Osteoblast (primary cell): ENCODE data around the gene SERPINE3. TPM values are rescaled to one million over a fixed set of nuclear protein-coding genes. Genes with fewer than 3 reads are reported as not detected.

Experiments
- DNase-seq: peaks from one replicate; pipeline ENCODE4 v3.0.0; 2011; ENCODE audit warnings: low spot score, mixed read lengths; ENCODE audit not compliant: insufficient read length; ENCODE audit errors: missing footprints
- H2AFZ ChIP-seq: 2 replicates; pipeline ENCODE4 v1.6.0; 2011; ENCODE audit warnings: mild to moderate bottlenecking, low read length
- H3K27ac ChIP-seq: 2 replicates; pipeline ENCODE4 v1.5.1; 2011; ENCODE audit warnings: mild to moderate bottlenecking, low read depth, low read length, moderate library complexity
- H3K27me3 ChIP-seq: 2 replicates; pipeline ENCODE4 v1.6.0; 2012; ENCODE audit warnings: mild to moderate bottlenecking, control low read depth, inconsistent platforms, low read length, moderate library complexity; ENCODE audit not compliant: insufficient read depth
- H3K36me3 ChIP-seq: 2 replicates; pipeline ENCODE4 v1.5.1; 2011; ENCODE audit warnings: mild to moderate bottlenecking, low read length, control low read depth, moderate library complexity; ENCODE audit not compliant: insufficient read depth
- H3K4me1 ChIP-seq: 2 replicates; pipeline ENCODE4 v1.5.1; 2011; ENCODE audit warnings: mild to moderate bottlenecking, low read length, control low read depth, moderate library complexity; ENCODE audit not compliant: insufficient read depth
- H3K4me2 ChIP-seq: 2 replicates; pipeline ENCODE4 v1.6.0; 2011; ENCODE audit warnings: mild to moderate bottlenecking, low read length; ENCODE audit not compliant: insufficient read depth
- H3K4me3 ChIP-seq: fragments of 200-600 bp; sonication (generic); 3 replicates; pipeline ENCODE4 v1.5.1; 2012; ENCODE audit warnings: mild to moderate bottlenecking, low read length, inconsistent platforms; ENCODE audit not compliant: insufficient read depth
- H3K79me2 ChIP-seq: 2 replicates; pipeline ENCODE4 v1.6.0; 2012; ENCODE audit warnings: mild to moderate bottlenecking, low read length, control low read depth, inconsistent platforms; ENCODE audit not compliant: insufficient read depth
- H3K9me3 ChIP-seq: 2 replicates; pipeline ENCODE4 v1.5.1; 2011; ENCODE audit warnings: low read depth, low read length, control low read depth
- H4K20me1 ChIP-seq: 2 replicates; pipeline ENCODE4 v1.6.0; 2012; ENCODE audit warnings: mild to moderate bottlenecking, low read length, control low read depth; ENCODE audit not compliant: insufficient read depth
- total RNA-seq: library from RNA; depleted of rRNA; stranded (reverse); fragments of >200 nt; gene quantifications from 2 replicates; pipeline ENCODE4 v1.2.3, GENCODE V29; 2012
- TF ChIP-seq, protein P1 (sequence below): IDR thresholded peaks from 2 replicates; pipeline ENCODE4 v1.5.1; 2011; ENCODE audit warnings: mild to moderate bottlenecking, low read depth, low read length, moderate library complexity; ENCODE audit errors: extremely low read depth

SERPINE3 gene
- total RNA-seq, 1 donor = not detected

DNA sequence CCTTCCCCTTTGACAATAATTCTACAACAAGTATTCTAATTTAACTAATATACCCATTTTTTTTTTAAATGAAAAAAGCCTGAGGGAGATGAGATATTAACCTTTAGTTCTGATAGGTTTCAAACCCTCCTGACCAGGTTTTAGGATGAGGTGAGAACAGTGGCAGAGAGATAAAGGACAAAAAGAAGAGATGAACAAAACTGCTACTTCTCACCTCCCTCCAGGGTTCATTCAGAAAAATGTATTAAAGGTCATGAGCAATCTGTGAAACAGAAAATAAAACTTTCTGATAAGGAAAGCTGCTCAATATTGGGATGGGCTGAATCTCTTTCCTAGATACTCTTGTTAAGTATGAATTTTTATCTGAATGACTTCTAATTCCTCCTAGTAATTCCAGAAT is 24.1 kb downstream of the SERPINE3 start:
- Histone ChIP-seq H3K79me2 (no peaks in the 10 kb centered on the region), H3K36me3 (peaks cover 57% of the 10 kb centered on the region), H2AFZ (no peak overlapping the region), H3K4me3 (no peak overlapping the region), H3K4me2 (no peak overlapping the region), H3K9me3 (no peaks in the 10 kb centered on the region), H3K27ac (no peak overlapping the region), H3K4me1 (peaks cover 8% of the 10 kb centered on the region), H3K27me3 (no peaks in the 10 kb centered on the region), H4K20me1 (no peaks in the 10 kb centered on the region)
- no peak for DNase-seq
- TF ChIP-seq, protein P1, sequence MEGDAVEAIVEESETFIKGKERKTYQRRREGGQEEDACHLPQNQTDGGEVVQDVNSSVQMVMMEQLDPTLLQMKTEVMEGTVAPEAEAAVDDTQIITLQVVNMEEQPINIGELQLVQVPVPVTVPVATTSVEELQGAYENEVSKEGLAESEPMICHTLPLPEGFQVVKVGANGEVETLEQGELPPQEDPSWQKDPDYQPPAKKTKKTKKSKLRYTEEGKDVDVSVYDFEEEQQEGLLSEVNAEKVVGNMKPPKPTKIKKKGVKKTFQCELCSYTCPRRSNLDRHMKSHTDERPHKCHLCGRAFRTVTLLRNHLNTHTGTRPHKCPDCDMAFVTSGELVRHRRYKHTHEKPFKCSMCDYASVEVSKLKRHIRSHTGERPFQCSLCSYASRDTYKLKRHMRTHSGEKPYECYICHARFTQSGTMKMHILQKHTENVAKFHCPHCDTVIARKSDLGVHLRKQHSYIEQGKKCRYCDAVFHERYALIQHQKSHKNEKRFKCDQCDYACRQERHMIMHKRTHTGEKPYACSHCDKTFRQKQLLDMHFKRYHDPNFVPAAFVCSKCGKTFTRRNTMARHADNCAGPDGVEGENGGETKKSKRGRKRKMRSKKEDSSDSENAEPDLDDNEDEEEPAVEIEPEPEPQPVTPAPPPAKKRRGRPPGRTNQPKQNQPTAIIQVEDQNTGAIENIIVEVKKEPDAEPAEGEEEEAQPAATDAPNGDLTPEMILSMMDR = no peak

DNA sequence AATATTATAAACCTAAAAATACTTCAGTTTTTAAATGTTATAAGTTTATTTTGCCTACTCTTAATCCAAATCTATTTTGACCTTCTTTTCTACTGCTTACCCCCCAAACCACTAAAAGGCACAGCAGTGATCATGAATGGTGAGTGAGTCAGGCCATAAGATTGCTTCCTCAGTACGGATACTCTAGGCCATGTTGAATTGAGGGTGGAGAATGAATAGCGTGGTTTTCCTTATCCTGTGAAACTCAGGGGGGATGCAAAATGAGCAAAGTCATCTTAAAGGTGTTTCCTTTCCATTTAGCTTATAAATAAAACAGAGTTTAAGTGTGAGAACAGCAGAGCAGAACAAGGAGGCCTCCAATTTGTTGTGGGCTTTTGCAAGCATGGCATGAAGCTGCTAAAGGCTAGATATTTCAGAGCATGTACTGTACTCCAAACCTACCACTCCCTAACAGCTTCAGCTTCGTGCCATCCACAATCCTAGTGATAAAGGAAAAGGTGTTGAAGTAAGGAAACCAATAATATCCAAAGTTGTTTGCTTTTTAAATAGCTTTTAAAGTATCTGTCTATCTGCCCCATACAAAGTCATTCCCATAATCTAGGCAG is 25.0 kb downstream of the SERPINE3 start:
- Histone ChIP-seq H3K79me2 (no peaks in the 10 kb centered on the region), H3K9me3 (no peaks in the 10 kb centered on the region), H2AFZ (no peak overlapping the region), H3K27me3 (no peaks in the 10 kb centered on the region), H3K4me3 (no peak overlapping the region), H3K36me3 (peaks cover 66% of the 10 kb centered on the region), H3K27ac (peak overlapping the region; percentile 6), H3K4me1 (peaks cover 8% of the 10 kb centered on the region), H4K20me1 (no peaks in the 10 kb centered on the region), H3K4me2 (no peak overlapping the region)
- TF ChIP-seq, protein P1 = no peak
- DNase-seq = no peak

- Histone ChIP-seq H3K27me3 (no peaks in the 10 kb centered on the region), H3K79me2 (peaks cover 17% of the 10 kb centered on the region), H3K27ac (peak overlapping the region; percentile 2), H4K20me1 (peaks cover 12% of the 10 kb centered on the region), H3K9me3 (no peaks in the 10 kb centered on the region), H2AFZ (no peak overlapping the region), H3K4me1 (peaks cover 5% of the 10 kb centered on the region), H3K4me3 (no peak overlapping the region), H3K4me2 (peak overlapping the region; percentile 2), H3K36me3 (peaks cover 72% of the 10 kb centered on the region)
- no peak for DNase-seq
- TF ChIP-seq, protein P1 = no peak
Observed at GRCh38 chr13:51370116-51370515, 30.6 kb downstream of the SERPINE3 start.

DNA sequence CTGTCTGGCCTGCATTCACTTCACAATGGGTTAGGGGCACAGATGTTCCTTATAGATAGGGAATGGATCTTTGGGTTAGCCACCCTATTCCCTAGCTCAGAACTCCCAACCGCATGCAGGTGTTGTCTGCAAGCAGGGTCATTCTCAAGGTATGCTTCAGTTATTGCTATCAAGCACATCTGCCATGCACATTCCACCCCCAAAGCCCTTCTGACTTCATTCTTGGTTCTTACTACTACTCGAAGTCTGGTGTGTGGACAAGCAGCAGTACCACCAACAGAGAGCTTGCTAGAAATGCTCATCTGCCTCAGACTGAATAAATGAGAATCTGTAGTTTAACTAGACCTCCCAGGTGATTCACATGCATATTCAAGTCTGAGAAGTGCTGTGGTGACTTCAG is 31.3 kb downstream of the SERPINE3 start:
- H4K20me1 ChIP-seq = peaks cover 12% of the 10 kb centered on the region
- H3K27ac ChIP-seq = peak overlapping the region; percentile 4
- H3K36me3 ChIP-seq = peaks cover 74% of the 10 kb centered on the region
- no peak overlapping the region for H3K4me3 ChIP-seq
- no peak overlapping the region for H2AFZ ChIP-seq
- H3K27me3 ChIP-seq = no peaks in the 10 kb centered on the region
- DNase-seq = no peak
- TF ChIP-seq, protein P1 = no peak
- H3K9me3 ChIP-seq = no peaks in the 10 kb centered on the region
- H3K79me2 ChIP-seq = peaks cover 17% of the 10 kb centered on the region
- H3K4me1 ChIP-seq = peaks cover 5% of the 10 kb centered on the region
- H3K4me2 ChIP-seq = no peak overlapping the region
